Measurements from ENCODE around the gene MS4A4E.
"Not testable (repeated sequence)": the region's sequence is repeated elsewhere in the genome, so short reads cannot be mapped to it uniquely, and the experiment has no call there.

Gene MS4A4E

GRCh38 chr11:60169264-60169915, 73.5 kb downstream of the MS4A4E start:
- no peak for DNase-seq

GRCh38 chr11:60168306-60168705, 74.6 kb downstream of the MS4A4E start:
- no peak for DNase-seq

GRCh38 chr11:60165951-60166350, 77.0 kb downstream of the MS4A4E start:
- DNase-seq, result no peak

GRCh38 chr11:60165538-60165937, 77.4 kb downstream of the MS4A4E start:
- no peak for DNase-seq

- DNase-seq, result no peak
Observed at GRCh38 chr11:60164550-60165075, 78.3 kb downstream of the MS4A4E start.

GRCh38 chr11:60161766-60162165, 81.2 kb downstream of the MS4A4E start:
- no peak for DNase-seq

GRCh38 chr11:60161107-60161506, 81.8 kb downstream of the MS4A4E start:
- DNase-seq, result no peak

- DNase-seq, result no peak
Observed at GRCh38 chr11:60159868-60160267, 83.1 kb downstream of the MS4A4E start.

- no peak for DNase-seq
Observed at GRCh38 chr11:60159284-60159683, 83.7 kb downstream of the MS4A4E start.

- no peak for DNase-seq
Observed at GRCh38 chr11:60158636-60159035, 84.3 kb downstream of the MS4A4E start.

- no peak for DNase-seq
Observed at GRCh38 chr11:60155931-60156330, 87.0 kb downstream of the MS4A4E start.

- not testable (repeated sequence) for DNase-seq
Observed at GRCh38 chr11:60152727-60153126, 90.2 kb downstream of the MS4A4E start.

- DNase-seq, result no peak
Observed at GRCh38 chr11:60150279-60150678, 92.7 kb downstream of the MS4A4E start.

Measured in NCI-H146 (cell line).